GM18858 (cell line): ENCODE measurements around the gene RASGRP1.

Experiments
- ATAC-seq: cut with Tn5 transposase; IDR thresholded peaks from one replicate; pipeline ENCODE4 v1.9.1; 2021; ENCODE audit not compliant: unreplicated experiment

The RASGRP1 gene

DNA sequence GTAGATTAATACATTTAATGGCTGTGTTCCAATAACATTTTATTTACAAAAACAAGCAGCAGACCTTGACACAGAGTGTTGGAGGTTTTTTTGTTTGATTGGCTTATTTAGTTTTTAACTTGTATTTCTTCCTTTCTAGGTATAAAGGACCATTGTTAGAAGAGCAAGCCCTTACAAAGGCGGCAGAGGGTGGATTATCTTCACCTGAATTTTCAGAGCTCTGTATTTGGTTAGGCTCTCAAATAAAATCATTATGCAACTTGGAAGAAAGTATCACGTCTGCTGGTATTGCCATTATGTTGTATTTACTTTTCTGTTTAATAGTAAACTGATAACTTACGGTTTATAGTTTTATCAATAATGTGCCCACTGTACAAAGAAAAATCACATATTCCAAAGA is 100.7 kb downstream of the RASGRP1 start:
- no peak for ATAC-seq

DNA sequence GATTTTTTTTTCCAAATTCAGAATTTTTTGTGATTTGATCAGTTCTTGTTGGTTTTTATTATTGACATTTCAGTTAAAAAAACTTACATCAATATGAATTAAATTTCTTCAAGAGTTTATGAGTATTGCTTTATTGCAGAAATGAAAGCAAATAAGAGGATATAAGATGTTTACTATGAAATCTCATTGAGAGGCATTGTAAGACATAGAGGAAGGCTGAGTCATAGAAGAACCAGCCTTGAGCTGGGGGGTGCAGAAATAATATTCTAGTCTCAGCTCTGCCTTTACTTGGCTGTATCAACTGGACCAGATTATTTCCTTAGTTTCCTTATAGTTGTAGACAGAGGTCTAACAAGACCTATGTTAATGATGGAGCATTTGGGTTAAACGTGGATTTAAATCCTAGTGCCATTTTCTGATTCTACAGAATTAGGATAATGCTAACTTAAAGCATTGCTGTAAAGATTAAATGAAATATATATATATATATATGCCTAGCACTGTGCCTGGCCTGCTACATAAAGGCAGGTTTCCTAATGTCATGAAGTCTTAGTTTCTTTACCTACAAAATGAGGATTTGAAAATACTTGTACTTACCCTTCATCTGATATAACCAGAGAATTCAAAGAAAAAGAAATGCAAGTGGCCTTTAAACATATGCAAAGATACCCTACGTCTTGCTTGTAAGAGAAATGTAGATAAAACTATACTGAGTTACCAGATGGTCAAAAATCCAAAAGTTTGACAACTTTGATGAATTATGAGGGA is 103.4 kb downstream of the RASGRP1 start:
- ATAC-seq = peak; percentile 79

DNA sequence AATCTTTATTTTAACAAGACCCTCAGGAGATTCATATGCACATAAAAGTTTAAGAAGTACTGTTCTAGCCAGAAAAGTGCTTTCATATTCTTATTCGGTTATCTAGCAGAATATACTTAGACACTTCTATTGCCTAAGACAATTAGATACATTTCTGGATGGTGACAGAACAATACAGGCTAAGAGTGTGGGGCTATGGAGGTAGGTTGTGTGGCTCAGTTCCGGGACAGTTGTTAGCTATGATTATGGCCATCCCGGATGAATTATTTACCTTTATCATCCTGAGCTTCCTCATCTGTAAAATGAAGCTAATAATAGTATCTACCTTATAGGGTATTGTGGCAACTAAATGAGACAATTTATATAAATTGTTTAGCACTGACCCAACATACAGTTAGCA is 104.1 kb downstream of the RASGRP1 start:
- ATAC-seq = no peak

DNA sequence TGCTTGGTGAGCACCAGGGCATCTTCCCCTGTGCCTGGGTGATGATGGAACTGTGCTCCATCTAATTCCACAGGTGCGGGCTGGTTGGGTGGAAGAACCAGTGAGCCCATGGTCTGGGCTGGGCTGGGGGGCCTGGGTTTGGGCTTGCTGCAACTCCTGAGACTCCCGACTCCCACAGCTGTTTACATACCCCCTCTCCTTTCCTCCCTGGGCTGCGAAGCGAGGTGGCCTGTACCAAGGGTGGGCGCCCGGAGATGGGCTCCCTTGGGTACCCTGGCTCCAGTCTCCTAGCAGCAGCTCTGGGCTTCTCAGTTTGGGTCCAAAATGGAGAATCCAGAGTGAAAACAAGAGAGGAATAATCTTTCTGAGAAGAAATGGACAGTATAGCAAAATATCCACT is 105.1 kb downstream of the RASGRP1 start:
- no peak for ATAC-seq

DNA sequence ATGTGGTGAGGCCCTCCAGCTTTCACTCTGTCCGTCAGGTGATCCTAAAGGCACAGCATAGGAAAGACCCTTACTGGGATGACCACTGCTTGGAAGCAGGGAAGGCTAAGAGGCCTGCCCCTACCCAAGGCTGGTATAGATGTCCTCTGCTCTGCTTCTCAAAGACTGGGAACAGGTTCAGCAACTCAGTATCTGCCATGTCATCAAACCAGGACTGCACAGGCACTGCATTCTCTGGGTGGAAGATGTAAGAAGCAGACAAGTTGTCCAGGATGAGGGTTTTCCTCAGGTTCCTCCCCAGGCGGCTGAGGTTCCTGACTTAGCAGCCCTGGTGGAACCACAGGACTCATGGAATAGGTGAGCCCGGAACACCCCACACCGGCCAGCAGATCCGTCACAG is 106.0 kb downstream of the RASGRP1 start:
- no peak for ATAC-seq

DNA sequence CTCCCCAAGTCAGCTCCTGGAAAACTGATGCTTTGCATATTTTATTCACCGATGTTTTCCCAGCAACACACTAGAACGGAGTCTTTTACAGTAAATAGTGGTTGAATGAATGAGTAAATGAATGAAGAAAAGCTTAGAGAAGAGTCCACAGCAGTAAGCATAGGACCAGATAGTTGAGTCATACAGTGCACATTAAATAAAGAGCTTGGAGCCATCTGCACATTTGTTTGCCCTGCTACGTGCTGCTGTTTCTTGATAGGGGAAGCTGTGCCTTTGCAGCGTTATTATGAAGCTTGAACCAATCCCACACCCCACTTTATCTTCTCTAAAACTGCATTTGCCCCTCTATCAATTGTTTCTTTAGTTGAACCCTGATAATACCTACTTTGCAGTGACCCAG is 109.5 kb downstream of the RASGRP1 start:
- ATAC-seq = no peak

DNA sequence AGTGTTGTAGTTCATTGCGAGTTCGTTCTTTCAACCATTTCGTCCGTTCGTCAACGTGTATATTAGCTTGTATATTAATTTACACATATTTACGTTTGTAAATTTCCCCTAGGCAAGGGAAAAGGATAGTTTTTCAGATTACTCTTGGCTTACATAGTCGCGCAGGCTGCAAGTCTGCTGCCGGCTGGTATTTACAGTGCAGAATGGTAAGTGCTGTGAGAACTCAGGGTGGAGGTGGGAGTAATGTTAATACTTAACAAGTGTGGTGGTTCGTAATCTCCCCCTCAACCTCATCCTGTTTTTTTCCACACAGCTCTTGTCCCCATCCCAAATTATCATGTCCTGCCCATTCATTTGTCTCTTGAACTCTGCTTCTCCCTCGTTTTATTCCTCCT is 109.9 kb downstream of the RASGRP1 start:
- ATAC-seq = no peak

DNA sequence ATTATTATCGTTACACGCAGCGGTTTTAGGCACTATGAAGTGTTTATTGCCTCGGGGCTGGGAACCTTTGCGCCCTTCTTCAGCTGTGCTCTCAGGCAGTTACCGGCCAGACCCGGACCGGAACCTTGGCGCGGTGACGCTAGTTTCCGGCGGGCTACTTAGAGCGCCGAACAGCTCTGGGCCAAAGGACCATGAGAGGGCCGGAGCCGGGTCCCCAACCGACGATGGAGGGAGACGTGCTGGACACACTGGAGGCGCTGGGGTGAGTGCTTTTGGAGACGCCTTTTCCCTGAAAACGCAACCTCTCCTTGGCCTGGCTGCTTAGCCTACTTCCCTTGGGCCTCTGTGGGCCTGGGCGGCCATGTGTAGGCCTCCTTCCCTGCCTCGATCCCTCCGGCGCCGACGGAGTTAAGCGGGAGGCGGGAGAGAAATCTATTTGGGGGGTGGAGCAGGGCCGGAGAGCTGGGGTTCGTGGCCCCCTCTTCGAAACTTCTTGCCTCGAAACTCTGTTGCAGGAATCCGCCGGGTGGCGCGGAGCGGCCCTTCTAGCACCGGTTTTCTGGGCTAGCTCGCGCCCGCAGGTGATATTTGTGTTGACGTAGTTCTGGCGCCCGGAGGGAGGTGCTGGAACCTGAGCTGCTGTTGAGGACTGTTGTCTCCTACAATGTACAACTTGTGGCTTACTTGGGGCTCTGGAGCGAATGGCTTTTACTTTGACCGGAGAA is 110.5 kb downstream of the RASGRP1 start, which contains the start of gene FAM98B:
Gene FAM98B (plus strand): TSS at position 157 of the 725 bp plus-strand sequence. CDS start 35 bp downstream, at position 192.
- ATAC-seq = peak; percentile 82

DNA sequence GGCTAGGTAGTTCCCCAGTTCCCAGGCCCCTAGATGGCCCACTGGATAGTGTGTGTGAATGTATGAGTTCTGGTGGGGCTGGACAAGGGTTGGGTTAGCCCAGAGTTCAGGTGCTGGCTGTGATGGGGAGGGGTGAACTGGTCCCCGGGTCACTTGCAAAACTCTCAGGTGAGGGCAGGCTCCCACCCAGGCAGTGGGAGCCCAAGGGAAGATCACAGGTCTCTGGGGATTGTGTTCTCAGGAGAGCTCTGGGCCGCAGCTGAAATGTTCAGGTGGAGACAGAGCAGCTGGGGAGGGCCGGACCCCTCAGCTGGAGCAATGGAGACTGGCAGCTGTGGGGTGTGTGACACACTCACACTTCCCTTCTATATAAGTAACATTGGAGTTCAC is 123.5 kb downstream of the RASGRP1 start:
- no peak for ATAC-seq

DNA sequence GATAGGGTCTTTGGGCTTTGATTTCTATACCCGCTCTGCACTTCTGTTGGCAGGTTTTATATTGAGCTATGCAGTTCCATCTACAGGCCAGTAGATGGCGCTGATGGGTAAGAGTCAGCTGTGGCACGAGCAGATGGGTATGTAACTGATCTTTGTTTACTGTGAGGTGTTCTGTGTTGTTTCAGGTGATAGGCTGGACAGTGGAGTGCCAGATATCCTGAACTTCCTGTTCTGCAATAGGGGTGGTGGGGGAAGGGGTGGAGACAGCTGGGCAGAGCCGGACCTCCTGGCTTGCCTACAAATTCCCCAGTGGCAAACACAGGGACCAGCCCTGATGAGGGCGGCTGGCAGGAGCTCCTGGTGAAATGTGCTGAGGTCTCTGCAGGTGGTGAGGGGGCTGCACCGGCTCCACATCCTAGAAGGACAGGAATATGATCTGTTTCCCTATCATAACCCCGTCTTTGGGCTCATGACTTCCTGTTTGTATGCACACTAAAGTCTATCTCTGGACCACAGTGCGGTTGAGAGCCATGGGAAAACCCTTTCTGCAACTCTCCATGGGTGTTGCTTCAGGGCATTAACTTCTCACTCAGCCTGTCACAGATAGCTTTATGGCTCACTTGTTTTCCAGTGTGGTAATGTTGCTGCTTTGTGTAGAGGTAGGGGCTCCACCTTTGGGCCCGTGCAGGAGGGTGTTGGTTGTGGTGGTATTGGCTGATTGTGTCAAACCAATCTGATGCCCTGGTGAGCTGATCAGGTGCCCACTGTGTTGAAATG is 124.1 kb downstream of the RASGRP1 start:
- ATAC-seq = peak; percentile 68
